ENCODE data around the gene TMUB1. TPM values are rescaled to one million over a fixed set of nuclear protein-coding genes. Genes with fewer than 3 reads are reported as not detected.
"Not testable (repeated sequence)": the region's sequence is repeated elsewhere in the genome, so short reads cannot be mapped to it uniquely, and the experiment has no call there.

Gene TMUB1
- total RNA-seq, 1 donor from 2014 or later, result 18.0 TPM

GRCh38 chr7:151053096-151053495 is 30.2 kb downstream of the TMUB1 start:
- no peak for DNase-seq

DNA sequence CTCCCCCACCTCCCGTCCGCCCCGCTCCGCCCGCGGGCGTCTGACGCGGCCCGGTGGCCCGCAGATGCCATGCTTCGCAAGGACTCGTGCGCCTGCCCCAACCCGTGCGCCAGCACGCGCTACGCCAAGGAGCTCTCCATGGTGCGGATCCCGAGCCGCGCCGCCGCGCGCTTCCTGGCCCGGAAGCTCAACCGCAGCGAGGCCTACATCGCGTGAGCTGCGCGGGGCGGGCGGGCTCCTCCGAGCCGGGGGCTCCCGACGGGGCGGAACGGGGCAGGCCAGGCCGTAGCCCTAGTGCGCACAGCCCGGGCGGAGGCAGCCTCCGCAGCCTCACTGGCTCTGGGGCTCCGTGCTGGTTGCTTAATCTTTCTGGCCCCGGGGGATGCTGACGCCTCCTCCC is 32.2 kb downstream of the TMUB1 start:
- peak; percentile 85 for DNase-seq

- no peak for DNase-seq
Observed at GRCh38 chr7:151048911-151049463, 34.3 kb downstream of the TMUB1 start.

GRCh38 chr7:151047976-151048815 is 35.1 kb downstream of the TMUB1 start, which contains the start of gene ASIC3:
Gene ASIC3 (plus strand): TSS chr7:151048531. CDS start chr7:151048886, 355 bp downstream.
- DNase-seq, result peak; percentile 56

GRCh38 chr7:151046603-151047573 is 36.4 kb downstream of the TMUB1 start:
- peak; percentile 86 for DNase-seq

DNA sequence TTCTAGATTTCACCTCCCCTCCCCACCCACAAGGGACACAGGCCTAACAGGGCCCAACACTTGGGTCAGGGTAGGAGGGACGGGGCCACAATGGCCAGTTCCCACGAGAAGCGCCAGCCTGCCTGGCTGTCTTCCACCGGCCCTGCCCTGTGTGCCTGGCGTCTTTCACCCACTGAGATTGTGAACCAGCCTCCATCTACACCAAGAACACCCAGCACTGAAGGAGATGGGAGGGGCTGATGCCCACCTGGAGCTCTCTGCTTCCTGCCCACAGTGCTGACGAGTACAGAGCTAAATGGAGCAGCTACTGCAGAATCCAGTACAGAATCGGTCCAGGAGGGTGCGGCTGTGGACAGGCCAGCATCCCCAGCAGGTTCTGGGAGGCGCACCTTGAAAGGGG is 37.3 kb downstream of the TMUB1 start:
- no peak for DNase-seq

- peak; percentile 66 for DNase-seq
Observed at GRCh38 chr7:151045262-151045661, 38.0 kb downstream of the TMUB1 start.

DNA sequence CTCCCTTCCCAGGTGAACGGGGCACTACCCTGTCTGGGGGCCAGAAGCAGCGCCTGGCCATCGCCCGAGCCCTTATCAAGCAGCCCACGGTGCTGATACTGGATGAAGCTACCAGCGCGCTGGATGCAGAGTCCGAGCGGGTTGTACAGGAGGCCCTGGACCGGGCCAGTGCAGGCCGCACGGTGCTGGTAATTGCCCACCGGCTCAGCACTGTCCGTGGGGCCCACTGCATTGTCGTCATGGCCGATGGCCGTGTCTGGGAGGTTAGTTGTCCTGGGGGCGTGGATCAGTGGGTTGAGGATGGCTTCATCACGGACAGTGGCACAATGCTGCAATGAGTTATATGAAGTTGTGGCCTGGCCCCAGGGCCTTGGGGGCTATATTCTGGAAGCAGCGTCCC is 39.3 kb downstream of the TMUB1 start:
- no peak for DNase-seq

- not testable (repeated sequence) for DNase-seq
Observed at GRCh38 chr7:151043449-151043848, 39.8 kb downstream of the TMUB1 start.

- DNase-seq, result no peak
Observed at GRCh38 chr7:151040616-151041375, 42.5 kb downstream of the TMUB1 start.

DNA sequence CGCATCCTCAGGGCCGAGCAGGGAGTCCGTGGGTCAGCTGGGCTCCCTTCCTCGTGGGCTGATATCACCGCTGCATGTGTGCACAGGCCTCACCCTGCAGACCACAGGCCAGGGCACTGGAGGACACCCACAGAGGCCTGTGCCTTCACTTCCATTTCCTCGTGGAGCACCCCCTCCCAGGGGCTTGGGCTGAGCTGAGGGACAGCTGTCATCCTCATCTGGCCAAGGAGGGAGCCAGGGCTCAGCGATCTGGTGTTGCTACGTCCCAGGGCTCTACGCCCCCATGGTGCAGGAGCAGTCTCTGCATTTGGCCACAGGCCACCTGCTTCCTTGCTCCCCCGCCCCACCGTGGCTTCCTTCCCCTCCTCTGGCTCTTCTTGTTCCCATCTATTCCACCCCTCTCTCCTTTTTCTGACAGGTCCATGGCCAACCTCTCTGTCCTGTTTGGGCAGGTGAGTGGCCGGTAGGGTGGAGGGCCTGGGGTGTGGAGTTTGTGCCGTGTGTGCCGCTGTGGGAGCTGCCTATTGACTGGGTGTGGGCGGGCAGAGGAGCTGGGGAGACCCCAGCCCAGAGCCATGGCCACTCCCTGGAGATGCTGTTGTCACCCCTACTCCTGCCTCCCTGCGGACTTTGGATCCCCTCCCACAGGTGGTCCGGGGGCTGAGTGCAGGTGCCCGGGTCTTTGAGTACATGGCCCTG is 43.3 kb downstream of the TMUB1 start:
- no peak for DNase-seq

DNA sequence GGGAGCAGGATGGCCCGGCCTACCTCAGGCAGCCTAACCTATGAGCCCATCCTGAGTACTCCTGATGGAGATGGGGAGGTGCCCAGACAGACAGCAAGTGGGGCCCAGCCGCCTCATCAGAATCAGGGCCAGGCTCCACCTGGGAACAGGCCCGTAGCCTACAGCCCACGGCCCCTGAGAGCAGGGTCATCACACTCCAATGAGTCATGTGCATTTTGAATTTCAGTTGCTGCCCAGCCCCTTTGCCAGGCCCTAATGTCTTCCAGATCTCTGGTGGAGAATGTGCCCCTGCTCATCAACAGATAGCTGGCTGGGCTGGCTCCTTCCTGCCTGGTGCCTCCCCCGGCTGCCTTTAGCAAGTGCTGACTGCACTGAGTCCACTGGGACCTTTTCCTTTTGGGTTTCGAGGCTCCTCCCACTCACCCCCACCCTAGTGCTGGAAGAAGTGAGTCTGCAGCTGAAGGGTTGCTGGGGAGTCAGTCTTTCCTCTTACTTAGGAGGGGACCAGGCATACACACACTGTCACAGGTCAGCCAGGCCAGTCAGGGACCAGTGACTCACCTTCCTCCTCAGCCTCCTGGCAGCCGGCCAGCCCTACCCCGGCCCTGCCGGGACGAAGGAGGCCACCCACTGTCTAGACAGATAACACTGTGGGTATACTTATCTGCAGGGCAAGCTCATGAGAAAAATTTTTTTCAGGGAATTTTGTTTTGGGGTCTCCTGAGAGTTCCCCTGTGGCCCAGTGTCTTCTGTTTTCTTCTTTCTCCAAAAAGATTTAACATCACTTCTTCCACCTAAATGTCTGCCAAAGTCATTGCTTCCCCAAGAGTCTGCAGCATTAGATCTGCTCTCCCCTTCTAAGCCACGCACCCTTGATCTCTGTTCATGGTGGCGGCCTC is 44.1 kb downstream of the TMUB1 start:
- DNase-seq, result no peak

- DNase-seq, result no peak
Observed at GRCh38 chr7:151035902-151036301, 47.4 kb downstream of the TMUB1 start.

DNA sequence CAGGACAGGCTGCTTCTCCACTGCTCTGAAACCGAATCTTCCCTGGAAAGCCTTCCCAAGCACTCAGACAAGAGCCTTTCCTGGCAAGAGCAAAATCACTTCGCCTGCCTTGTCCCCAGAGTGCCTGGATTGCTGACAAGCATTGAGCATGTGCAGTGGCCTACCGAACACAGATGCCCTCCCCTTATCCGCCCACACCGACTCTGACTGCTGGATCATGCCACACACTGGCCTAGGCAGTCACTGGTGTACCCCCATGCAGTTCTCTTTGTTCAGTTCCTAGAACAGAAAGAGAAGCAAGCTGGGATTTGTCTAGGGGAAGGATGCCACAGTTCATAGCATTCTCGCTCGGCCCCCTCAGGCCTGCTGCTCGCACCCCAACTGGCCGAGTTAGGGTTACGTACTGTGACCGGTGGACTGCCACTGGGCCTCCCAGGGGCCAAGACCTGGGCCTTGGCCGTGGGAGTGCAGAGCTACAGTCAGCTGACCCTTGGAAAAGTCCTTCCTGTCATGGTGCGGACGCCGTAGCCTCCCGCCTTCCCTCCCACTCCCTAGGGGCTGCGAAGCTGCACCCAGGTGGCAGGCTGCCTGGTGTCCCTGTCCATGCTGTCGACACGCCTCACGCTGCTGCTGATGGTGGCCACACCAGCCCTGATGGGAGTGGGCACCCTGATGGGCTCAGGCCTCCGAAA is 48.1 kb downstream of the TMUB1 start:
- DNase-seq, result no peak

DNA sequence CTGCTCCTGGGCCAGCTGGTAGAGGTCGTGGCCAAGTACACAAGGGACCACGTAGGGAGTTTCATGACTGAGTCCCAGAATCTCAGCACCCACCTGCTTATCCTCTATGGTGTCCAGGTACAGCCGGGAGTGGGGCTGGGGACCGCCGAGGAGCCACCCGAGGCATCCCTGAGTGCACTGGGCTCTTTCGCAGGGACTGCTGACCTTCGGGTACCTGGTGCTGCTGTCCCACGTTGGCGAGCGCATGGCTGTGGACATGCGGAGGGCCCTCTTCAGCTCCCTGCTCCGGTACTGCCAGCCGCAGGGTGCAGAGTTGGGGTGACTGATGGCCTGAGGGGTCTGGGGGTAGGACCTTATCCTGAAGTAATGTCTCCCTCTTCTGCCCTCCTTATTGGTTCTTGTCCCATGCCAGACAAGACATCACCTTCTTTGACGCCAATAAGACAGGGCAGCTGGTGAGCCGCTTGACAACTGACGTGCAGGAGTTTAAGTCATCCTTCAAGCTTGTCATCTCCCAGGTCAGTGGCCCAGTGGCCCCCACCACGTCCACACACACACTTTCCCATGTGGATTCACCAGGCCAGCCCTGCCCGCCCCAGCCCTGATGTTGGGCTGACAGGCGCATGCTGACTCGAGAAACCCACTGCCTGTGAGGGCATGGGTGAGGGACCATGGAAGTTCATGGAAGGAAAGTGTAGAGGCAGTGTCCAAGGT is 48.8 kb downstream of the TMUB1 start:
- DNase-seq, result no peak

- DNase-seq, result no peak
Observed at GRCh38 chr7:151033864-151034249, 49.4 kb downstream of the TMUB1 start.

GRCh38 chr7:151032936-151033863 is 50.1 kb downstream of the TMUB1 start:
- no peak for DNase-seq

Measured in tongue (tissue), 2 donors.